ENCODE results near the gene CDH23. TPM values are rescaled to one million over a fixed set of nuclear protein-coding genes. Genes with fewer than 3 reads are reported as not detected.
A peak's percentile ranks its signal among the peaks of the same experiment; 100 is the strongest.

The CDH23 gene
- total and polyA plus RNA-seq, 2 of the 8 experiments (the other 6 are each of a cell fraction or from before 2014, with no cell fraction given): 1.9 to 4.9 TPM

- Histone ChIP-seq H3K9ac (replicated peaks in 1 of 4; ENCODE audit: extremely low read depth in 1 of 4, low read depth in 3 of 4, low read length in 3 of 4) (no peak overlapping the region), H3K79me1 (ENCODE audit: low read depth, low read length) (peaks cover 22% of the 10 kb centered on the region), H3K36me3 (ENCODE audit: control insufficient read depth in 2 of 4, insufficient read depth in 4 of 4, low read length in 3 of 4) (peaks cover 0 to 5% (median 3%) of the 10 kb centered on the region in 4 experiments; a peak in 3 of 8 replicates), H3K18ac (ENCODE audit: extremely low read depth, low read length) (no peak overlapping the region), H3K4me3 (ENCODE audit: extremely low read depth in 1 of 4, insufficient read depth in 2 of 4, low read depth in 3 of 4, low read length in 4 of 4) (no peak overlapping the region), H3K4me1 (replicated peaks in 1 of 4; ENCODE audit: control insufficient read depth in 3 of 4, insufficient read depth in 4 of 4, low read length in 3 of 4) (peaks cover 11 to 28% (median 12%) of the 10 kb centered on the region in 4 experiments), H2BK20ac (ENCODE audit: low read length) (no peak overlapping the region), H2BK15ac (ENCODE audit: low read length) (no peak overlapping the region; the same call in 1 of the 2 replicates), H3K23me2 (ENCODE audit: low read depth, low read length) (no peaks in the 10 kb centered on the region), H2AK5ac (ENCODE audit: low read depth, low read length) (0 out of 2 replicates have a peak overlapping the region, but pooled peaks have one; percentile 18), H3K23ac (ENCODE audit: insufficient read length) (no peak overlapping the region), H3K9me3 (ENCODE audit: insufficient read depth in 2 of 2, low read depth in 1 of 2, low read length in 1 of 2) (no peaks in the 10 kb centered on the region), H2AFZ (ENCODE audit: low read length) (no peak overlapping the region), H3K14ac (ENCODE audit: insufficient read length) (no peak overlapping the region), H4K91ac (replicated peaks; ENCODE audit: insufficient read length, low read length) (no peak overlapping the region), H3K27ac (ENCODE audit: low read depth, low read length) (peak overlapping the region; percentile 43; the same call in 1 of the 2 replicates), H3K4me2 (ENCODE audit: insufficient read depth in 1 of 2, low read depth in 2 of 2, low read length in 2 of 2) (no peak overlapping the region), H3K56ac (replicated peaks; ENCODE audit: insufficient read length, low read depth, low read length) (no peak overlapping the region), H4K8ac (ENCODE audit: extremely low read depth, insufficient read depth, low read length) (no peak overlapping the region), H4K20me1 (replicated peaks in 1 of 2; ENCODE audit: control insufficient read depth in 1 of 2, insufficient read depth in 2 of 2, low read length in 2 of 2) (peaks cover 36 to 39% of the 10 kb centered on the region in 2 experiments), H3K27me3 (replicated peaks in 1 of 4; ENCODE audit: control insufficient read depth in 3 of 4, extremely low read depth in 1 of 4, insufficient read depth in 3 of 4, low read length in 3 of 4) (no peaks in the 10 kb centered on the region), H3K4ac (replicated peaks; ENCODE audit: insufficient read length, low read depth, low read length) (no peak overlapping the region), H2BK5ac (ENCODE audit: low read depth, low read length) (peak overlapping the region; percentile 73; the same call in 1 of the 2 replicates), H4K5ac (ENCODE audit: insufficient read length, low read depth, low read length) (no peak overlapping the region), H2BK12ac (ENCODE audit: low read depth, low read length) (peak overlapping the region; percentile 83; the same call in 1 of the 2 replicates), H2BK120ac (replicated peaks; ENCODE audit: low read depth, low read length) (no peak overlapping the region), H3K79me2 (ENCODE audit: control insufficient read depth in 1 of 2, insufficient read depth in 2 of 2, low read length in 2 of 2) (peaks cover 41 to 93% of the 10 kb centered on the region in 2 experiments)
- FAIRE-seq (peak; percentile 48), DNase-seq (ENCODE audit: low read depth in 1 of 2, low spot score in 2 of 2) (peak in 1 of 2 experiments; percentile 55)
- TF ChIP-seq RBBP5 (IDR thresholded peaks at IDR 0.05; ENCODE audit: borderline replicate concordance, low read depth, low read length) (no peak), RAD21 (IDR thresholded peaks at IDR 0.05 in 1 of 2, conservative IDR thresholded peaks at IDR 0.05 in 1 of 2; ENCODE audit: low read depth in 2 of 2, low read length in 2 of 2) (peak; percentile 69 to 78), ZNF274 (IDR thresholded peaks at IDR 0.05; ENCODE audit: borderline replicate concordance, extremely low read depth, low read length) (no peak), CEBPB (IDR thresholded peaks at IDR 0.05; ENCODE audit: low read depth, low read length) (no peak), PHF8 (conservative IDR thresholded peaks at IDR 0.05; ENCODE audit: low read depth, low read length) (no peak), BCL11A (IDR thresholded peaks at IDR 0.05; ENCODE audit: low read depth in 2 of 2, low read length in 2 of 2) (no peak), SRF (IDR thresholded peaks at IDR 0.05; ENCODE audit: low read depth, low read length) (no peak)
- TF ChIP-seq, protein P1, sequence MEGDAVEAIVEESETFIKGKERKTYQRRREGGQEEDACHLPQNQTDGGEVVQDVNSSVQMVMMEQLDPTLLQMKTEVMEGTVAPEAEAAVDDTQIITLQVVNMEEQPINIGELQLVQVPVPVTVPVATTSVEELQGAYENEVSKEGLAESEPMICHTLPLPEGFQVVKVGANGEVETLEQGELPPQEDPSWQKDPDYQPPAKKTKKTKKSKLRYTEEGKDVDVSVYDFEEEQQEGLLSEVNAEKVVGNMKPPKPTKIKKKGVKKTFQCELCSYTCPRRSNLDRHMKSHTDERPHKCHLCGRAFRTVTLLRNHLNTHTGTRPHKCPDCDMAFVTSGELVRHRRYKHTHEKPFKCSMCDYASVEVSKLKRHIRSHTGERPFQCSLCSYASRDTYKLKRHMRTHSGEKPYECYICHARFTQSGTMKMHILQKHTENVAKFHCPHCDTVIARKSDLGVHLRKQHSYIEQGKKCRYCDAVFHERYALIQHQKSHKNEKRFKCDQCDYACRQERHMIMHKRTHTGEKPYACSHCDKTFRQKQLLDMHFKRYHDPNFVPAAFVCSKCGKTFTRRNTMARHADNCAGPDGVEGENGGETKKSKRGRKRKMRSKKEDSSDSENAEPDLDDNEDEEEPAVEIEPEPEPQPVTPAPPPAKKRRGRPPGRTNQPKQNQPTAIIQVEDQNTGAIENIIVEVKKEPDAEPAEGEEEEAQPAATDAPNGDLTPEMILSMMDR (IDR thresholded peaks at IDR 0.05; ENCODE audit: control extremely low read depth in 1 of 3, insufficient read depth in 1 of 3, low read depth in 1 of 3, low read length in 3 of 3): peak; percentile 84 to 89 (median 85)
- CTCF ChIA-PET (ENCODE audit: partially characterized antibody): interaction anchor here (0.9 to 11.0 kb wide), 15 partner anchors 11 to 208 kb away, joined by 3 to 113 read pairs (median 3); partner anchors contain the start of genes PSAP and VSIR
- POLR2A ChIA-PET (ENCODE audit: partially characterized antibody): interaction anchor here (1.0 to 2.8 kb wide), 2 partner anchors 14 to 15 kb away, joined by 5 to 11 read pairs; partner anchors contain the start of gene PSAP
- WGBS, 2 experiments (ENCODE audit: extremely low coverage in 1 of 2, insufficient coverage in 1 of 2, insufficient read length in 1 of 2, insufficient replicate concordance in 2 of 2, low coverage in 1 of 2, low lambda C conversion rate in 2 of 2, missing lambda C conversion rate in 1 of 2): 74% methylated on average over 17 of the region's 17 CpGs; no CpG with 5 or more reads in 1 of the 2 experiments
These were observed 440.5 kb downstream of the CDH23 start for GRCh38 chr10:71837098-71837827.
